Common myeloid progenitor, CD34-positive (primary cell): Measurements from ENCODE around the gene IFFO2.

Source experiments
- CTCF ChIA-PET: fragments of 350-600 bp; sonication (Branson Sonifier 250); formaldehyde crosslinking; loops from one replicate; lab custom pipeline; 2021; ENCODE audit warnings: antibody characterized with exemption; lab: Charles Lee
- POLR2A ChIA-PET: fragments of 350-600 bp; sonication (Branson Sonifier 250); formaldehyde crosslinking; loops from one replicate; lab custom pipeline; 2021; ENCODE audit warnings: antibody characterized with exemption; lab: Charles Lee
- DNase-seq, 3 donors: peaks; one replicate each; pipeline versions ENCODE4 v3.0.0 to v3.0.0-alpha.2; 2013
- H3K27ac ChIP-seq, 2 experiments: 1 replicate in 1 of 2; 2 replicates in 1 of 2; pipeline ENCODE4 v1.7.0; 2013; ENCODE audit warnings: inconsistent platforms in 2 of 2, low read length in 2 of 2, mild to moderate bottlenecking in 2 of 2, low read depth in 1 of 2, moderate library complexity in 1 of 2; ENCODE audit not compliant: severe bottlenecking in 2 of 2, insufficient read depth in 1 of 2, poor library complexity in 1 of 2
- H3K27me3 ChIP-seq, 5 experiments: replicated peaks in 2 of 5; 1 replicate in 3 of 5; 2 replicates in 2 of 5; pipeline versions ENCODE4 v1.6.1 to v1.7.0; 2013; ENCODE audit warnings: low read length in 4 of 5, mild to moderate bottlenecking in 2 of 5, moderate library complexity in 2 of 5, inconsistent platforms in 1 of 5; ENCODE audit not compliant: insufficient read depth in 5 of 5, control insufficient read depth in 4 of 5
- H3K36me3 ChIP-seq, 4 experiments: 1 replicate in 2 of 4; 2 replicates in 2 of 4; pipeline versions ENCODE4 v1.6.1 to v1.7.0; 2013; ENCODE audit warnings: low read length in 3 of 4, control low read depth in 1 of 4, mild to moderate bottlenecking in 1 of 4; ENCODE audit not compliant: control insufficient read depth in 4 of 4, insufficient read depth in 4 of 4
- H3K4me1 ChIP-seq, 4 experiments: 1 replicate in 3 of 4; 2 replicates in 1 of 4; pipeline versions ENCODE4 v1.6.1 to v1.7.1; 2013; ENCODE audit warnings: low read length in 3 of 4, mild to moderate bottlenecking in 3 of 4, control low read depth in 1 of 4, inconsistent platforms in 1 of 4, moderate library complexity in 1 of 4; ENCODE audit not compliant: control insufficient read depth in 4 of 4, insufficient read depth in 4 of 4; ENCODE audit errors: control extremely low read depth in 1 of 4
- H3K4me3 ChIP-seq, 7 experiments: 1 replicate in 4 of 7; 2 replicates in 3 of 7; pipeline versions ENCODE4 v1.5.1 to v1.7.0; 2013; ENCODE audit warnings: mild to moderate bottlenecking in 7 of 7, low read length in 6 of 7, moderate library complexity in 6 of 7, inconsistent platforms in 2 of 7, low read depth in 2 of 7, control low read depth in 1 of 7; ENCODE audit not compliant: insufficient read depth in 4 of 7, control insufficient read depth in 1 of 7; ENCODE audit errors: extremely low read depth in 1 of 7
- H3K9me3 ChIP-seq, 5 experiments: 1 replicate in 4 of 5; 2 replicates in 1 of 5; pipeline versions ENCODE4 v1.6.1 to v1.7.1; 2013; ENCODE audit warnings: low read length in 4 of 5, mild to moderate bottlenecking in 2 of 5, inconsistent platforms in 1 of 5, low read depth in 1 of 5, moderate library complexity in 1 of 5; ENCODE audit not compliant: control insufficient read depth in 4 of 5, insufficient read depth in 2 of 5; ENCODE audit errors: control extremely low read depth in 1 of 5
- WGBS: methylation state at CpG from one replicate; pipeline ENCODE4 v1.1.5; 2013; ENCODE audit not compliant: insufficient coverage; 5-methylcytosine and 5-hydroxymethylcytosine counted together

The IFFO2 gene

GRCh38 chr1:18861082-18861481 is 95.4 kb downstream of the IFFO2 start:
- CTCF ChIA-PET: interaction anchor here (2.1 kb wide), 1 partner anchor 14 kb away, joined by 9 read pairs; no protein-coding TSS in a partner anchor
- H3K27ac ChIP-seq: no peak overlapping the region

GRCh38 chr1:18859560-18859959 is 96.9 kb downstream of the IFFO2 start, which contains the start of gene TAS1R2:
TSS of gene TAS1R2 (minus strand) at chr1:18859660. CDS start at chr1:18859660, 0 bp downstream.
- no peak within 1 kb of the TSS for H3K27ac ChIP-seq
- no peaks in the 10 kb centered on the region for H3K4me1 ChIP-seq
- ChIA-PET CTCF (no interaction called here), POLR2A (no interaction called here)
- no peak for DNase-seq
- no peaks in the 10 kb centered on the region for H3K36me3 ChIP-seq
- no peak within 1 kb of the TSS for H3K4me3 ChIP-seq
- peaks cover 0 to 9% (median 2%) of the 10 kb centered on the region in 5 experiments for H3K27me3 ChIP-seq
- H3K9me3 ChIP-seq: no peaks in the 10 kb centered on the region
- 74% methylated on average over 4 of the region's 4 CpGs for WGBS

More at GRCh38 chr1:18861082-18861481, 95.4 kb downstream of the IFFO2 start:
- no peaks in the 10 kb centered on the region for H3K36me3 ChIP-seq
- DNase-seq: no peak
- POLR2A ChIA-PET: no interaction called here
- H3K9me3 ChIP-seq: no peaks in the 10 kb centered on the region
- peaks cover 0 to 17% (median 2%) of the 10 kb centered on the region in 5 experiments for H3K27me3 ChIP-seq
- no peak overlapping the region for H3K4me3 ChIP-seq
- 83% methylated on average over 9 of the region's 9 CpGs for WGBS
- H3K4me1 ChIP-seq: no peaks in the 10 kb centered on the region

- Histone ChIP-seq H3K36me3 (no peaks in the 10 kb centered on the region), H3K4me1 (no peaks in the 10 kb centered on the region), H3K27ac (no peak overlapping the region), H3K27me3 (peaks cover 0 to 12% (median 2%) of the 10 kb centered on the region in 5 experiments), H3K4me3 (no peak overlapping the region), H3K9me3 (no peaks in the 10 kb centered on the region)
- no peak for DNase-seq
- POLR2A ChIA-PET: no interaction called here
- CTCF ChIA-PET: no interaction called here
- 99% methylated on average over 7 of the region's 7 CpGs for WGBS
These were observed 98.3 kb downstream of the IFFO2 start for GRCh38 chr1:18858070-18858688.

GRCh38 chr1:18856435-18856834 is 100.0 kb downstream of the IFFO2 start:
- Histone ChIP-seq H3K9me3 (no peaks in the 10 kb centered on the region), H3K4me3 (no peak overlapping the region), H3K27me3 (peaks cover 0 to 27% (median 2%) of the 10 kb centered on the region in 5 experiments), H3K27ac (no peak overlapping the region), H3K4me1 (no peaks in the 10 kb centered on the region), H3K36me3 (no peaks in the 10 kb centered on the region)
- POLR2A ChIA-PET: no interaction called here
- CTCF ChIA-PET: no interaction called here
- DNase-seq: no peak
- no CpG with 5 or more reads among the region's 1 CpG for WGBS

- ChIA-PET CTCF (no interaction called here), POLR2A (no interaction called here)
- Histone ChIP-seq H3K27me3 (peaks cover 0 to 27% (median 2%) of the 10 kb centered on the region in 5 experiments), H3K36me3 (no peaks in the 10 kb centered on the region), H3K27ac (no peak overlapping the region), H3K4me1 (no peaks in the 10 kb centered on the region), H3K9me3 (no peaks in the 10 kb centered on the region), H3K4me3 (no peak overlapping the region)
- no peak for DNase-seq
- 87% methylated on average over 6 of the region's 6 CpGs for WGBS
These were observed 100.9 kb downstream of the IFFO2 start for GRCh38 chr1:18855573-18855972.

GRCh38 chr1:18854331-18855025 is 102.0 kb downstream of the IFFO2 start:
- H3K4me1 ChIP-seq: no peaks in the 10 kb centered on the region
- ChIA-PET CTCF (no interaction called here), POLR2A (no interaction called here)
- no peak overlapping the region for H3K27ac ChIP-seq
- no peak overlapping the region for H3K4me3 ChIP-seq
- DNase-seq: no peak
- 84% methylated on average over 35 of the region's 49 CpGs for WGBS
- peaks cover 0 to 27% (median 4%) of the 10 kb centered on the region in 5 experiments for H3K27me3 ChIP-seq
- H3K9me3 ChIP-seq: no peaks in the 10 kb centered on the region
- H3K36me3 ChIP-seq: no peaks in the 10 kb centered on the region
